ENCODE results near the gene OLFM1.

Gene OLFM1

GRCh38 chr9:135067096-135067710 lies 20.3 kb upstream of the OLFM1 start:
- DNase-seq (ENCODE audit: extremely low read depth, low read depth), result no peak
- no peak for TF ChIP-seq CTCF (IDR thresholded peaks at IDR 0.05; ENCODE audit: low read depth, low read length)

GRCh38 chr9:135068776-135069415 lies 18.6 kb upstream of the OLFM1 start:
- no peak for TF ChIP-seq CTCF (IDR thresholded peaks at IDR 0.05; ENCODE audit: low read depth, low read length)
- no peak for DNase-seq (ENCODE audit: extremely low read depth, low read depth)

- DNase-seq (ENCODE audit: extremely low read depth, low read depth), result no peak
- TF ChIP-seq CTCF (IDR thresholded peaks at IDR 0.05; ENCODE audit: low read depth, low read length), result no peak
These were observed 17.8 kb upstream of the OLFM1 start for GRCh38 chr9:135069558-135070197.

GRCh38 chr9:135070198-135070951 lies 17.1 kb upstream of the OLFM1 start:
- TF ChIP-seq CTCF (IDR thresholded peaks at IDR 0.05; ENCODE audit: low read depth, low read length), result no peak
- DNase-seq (ENCODE audit: extremely low read depth, low read depth), result no peak

GRCh38 chr9:135070964-135071735 lies 16.3 kb upstream of the OLFM1 start:
- TF ChIP-seq CTCF (IDR thresholded peaks at IDR 0.05; ENCODE audit: low read depth, low read length), result no peak
- DNase-seq (ENCODE audit: extremely low read depth, low read depth), result no peak

GRCh38 chr9:135073081-135073740 lies 14.3 kb upstream of the OLFM1 start:
- no peak for TF ChIP-seq CTCF (IDR thresholded peaks at IDR 0.05; ENCODE audit: low read depth, low read length)

More at GRCh38 chr9:135073081-135073740, 14.3 kb upstream of the OLFM1 start:
- DNase-seq (ENCODE audit: extremely low read depth, low read depth), result no peak
